ENCODE results near the gene SCUBE1.

DNA sequence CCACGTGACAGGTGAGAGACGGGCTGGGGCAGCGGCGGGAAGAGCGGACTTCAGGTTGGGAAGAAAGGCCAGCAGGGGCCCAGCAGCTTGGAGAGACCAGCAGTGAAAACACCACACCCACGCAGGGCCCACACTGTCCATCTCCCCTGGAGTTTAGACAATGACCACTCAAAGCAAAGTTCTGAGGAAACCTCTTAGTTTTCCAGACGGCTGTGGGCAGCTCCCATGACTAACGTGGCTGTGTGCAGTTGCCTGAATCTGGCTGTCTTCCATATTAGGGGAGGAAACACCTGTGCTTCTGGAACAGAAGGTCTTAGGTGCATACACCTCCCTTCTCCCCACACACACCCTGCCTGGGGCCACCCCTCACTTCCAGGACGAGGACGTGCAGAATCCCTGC is 85.6 kb downstream of the SCUBE1 start:
- no peak for TF ChIP-seq POLR2AphosphoS5 (IDR thresholded peaks at IDR 0.05; ENCODE audit: borderline replicate concordance, low read depth, low read length)
- TF ChIP-seq EZH2 (IDR thresholded peaks at IDR 0.05) = no peak
